GM21423 (cell line): ENCODE measurements around the gene WDR74.

Experiments used
- ATAC-seq: cut with Tn5 transposase; IDR thresholded peaks from one replicate; pipeline ENCODE4 v1.9.1; 2021; ENCODE audit warnings: mild to moderate bottlenecking, moderate library complexity; ENCODE audit not compliant: unreplicated experiment

WDR74 gene

DNA sequence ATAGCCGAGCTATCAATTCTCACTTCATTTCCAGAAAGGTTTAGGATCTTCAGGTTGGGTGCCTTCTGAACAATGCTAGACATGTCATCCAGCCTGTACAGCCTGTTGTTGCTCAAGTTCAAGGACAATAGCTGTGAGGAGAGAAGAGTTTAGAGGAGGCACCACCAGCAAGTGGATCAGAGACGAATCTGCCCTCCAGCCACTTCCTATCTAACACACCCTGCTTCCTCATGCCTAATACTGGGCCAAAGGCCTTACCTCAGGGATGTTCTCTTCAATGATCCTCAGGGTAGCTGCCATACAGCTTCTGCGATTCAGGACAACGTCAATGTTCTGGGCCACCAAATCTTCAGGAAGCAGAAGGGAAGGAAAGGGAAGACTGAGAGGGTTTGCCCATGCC, 38.3 kb downstream of the WDR74 start:
- no peak for ATAC-seq

DNA sequence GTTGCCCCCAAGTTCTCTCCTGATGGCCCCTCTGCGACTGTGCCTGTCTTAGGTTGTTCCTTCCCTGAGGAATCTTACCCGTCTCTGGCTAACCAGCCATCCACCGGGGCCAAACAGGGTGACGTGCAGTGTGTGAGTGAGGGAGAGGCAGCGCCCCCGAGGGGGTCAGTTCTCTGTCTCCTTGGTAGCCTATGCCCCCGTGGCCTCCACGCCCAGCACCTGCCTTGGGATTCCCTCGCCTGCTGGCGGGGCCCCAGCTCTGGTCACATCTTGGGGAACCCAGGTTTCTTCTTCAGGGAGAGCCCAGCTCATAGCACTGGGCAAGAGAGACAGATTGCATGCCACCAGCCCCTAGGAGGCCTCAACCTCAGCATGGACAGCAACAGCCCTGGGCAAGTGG, 39.9 kb downstream of the WDR74 start:
- no peak for ATAC-seq

DNA sequence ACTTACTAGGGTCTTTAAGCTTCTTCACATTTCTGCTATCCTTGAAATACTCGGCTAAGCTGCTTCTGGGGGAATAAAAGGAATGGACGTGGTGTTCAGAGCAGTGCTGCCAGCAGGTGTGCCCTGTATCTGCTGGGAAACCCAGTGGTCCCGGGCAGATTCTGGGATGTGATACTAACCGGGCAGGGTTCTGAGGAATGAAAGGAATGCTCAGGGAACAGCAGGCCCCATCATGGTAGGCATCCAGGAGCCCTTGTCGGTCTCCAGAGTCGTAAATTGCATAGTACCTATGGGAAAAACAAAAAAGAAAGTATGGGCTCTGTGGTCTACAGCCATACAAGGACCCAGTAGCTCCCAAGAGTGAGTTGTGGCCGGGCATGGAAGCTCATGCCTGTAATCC, 43.1 kb downstream of the WDR74 start:
- no peak for ATAC-seq

GRCh38 chr11:62794201-62794775, 45.1 kb downstream of the WDR74 start:
- ATAC-seq = no peak

- ATAC-seq = no peak
These were observed 47.2 kb downstream of the WDR74 start for GRCh38 chr11:62792202-62792575.

DNA sequence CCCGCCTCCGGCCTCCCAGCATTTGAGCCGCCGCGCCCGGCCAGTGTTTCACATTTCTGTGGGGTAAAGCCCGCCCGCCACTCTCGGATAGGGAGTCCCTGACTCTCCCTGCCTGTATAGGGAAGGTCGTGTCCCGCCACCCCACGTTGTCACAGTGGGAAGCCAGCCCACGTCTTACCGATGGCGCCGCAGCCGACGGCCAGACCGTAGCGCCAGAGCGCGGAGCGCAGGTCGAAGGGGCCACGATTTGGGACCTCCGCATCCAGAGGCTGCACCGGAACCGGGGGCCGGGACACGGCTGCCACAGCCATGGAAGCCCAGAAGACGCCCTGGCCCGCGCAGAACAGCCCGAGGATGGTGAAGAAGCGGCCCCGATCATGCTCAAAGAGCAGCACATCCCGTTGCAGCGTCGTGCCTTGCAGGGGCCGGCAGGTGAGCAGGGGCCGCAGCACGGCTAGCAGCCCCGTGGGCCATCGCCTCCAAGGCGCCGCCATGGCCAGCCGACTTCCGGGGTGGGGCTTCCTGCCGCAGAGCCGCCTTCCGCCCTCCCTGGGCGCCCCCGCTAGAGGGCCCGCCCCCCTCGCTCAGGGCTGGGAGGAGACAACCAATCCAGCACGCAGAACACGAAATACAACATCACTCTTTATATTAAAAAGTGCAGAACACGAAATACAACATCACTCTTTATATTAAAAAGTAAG, 47.7 kb downstream of the WDR74 start, which contains the start of gene TMEM223:
Gene TMEM223 (minus strand): TSS at position 506 of the 701 bp plus-strand sequence. CDS start 12 bp downstream, at position 494.
- ATAC-seq = peak; percentile 62

DNA sequence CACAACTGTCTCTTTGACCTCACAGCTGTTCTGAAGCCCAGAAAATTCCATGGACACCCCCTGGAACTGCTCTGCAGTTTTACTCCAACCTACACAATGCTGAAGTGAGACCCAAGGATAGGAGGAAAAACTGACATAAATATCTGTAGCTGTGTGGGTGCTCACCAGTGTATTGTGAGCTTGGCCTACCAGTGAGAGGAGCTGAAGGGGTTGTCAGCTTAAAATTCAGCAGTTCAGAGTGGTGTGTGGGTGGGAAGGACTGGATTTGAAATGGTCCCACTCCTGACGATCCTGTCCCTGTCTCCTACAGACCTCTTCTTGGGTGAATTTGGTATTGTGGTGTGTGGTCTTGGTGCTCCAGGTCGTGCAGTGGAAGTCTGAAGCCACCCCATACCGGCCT, 49.8 kb downstream of the WDR74 start:
- ATAC-seq = no peak

DNA sequence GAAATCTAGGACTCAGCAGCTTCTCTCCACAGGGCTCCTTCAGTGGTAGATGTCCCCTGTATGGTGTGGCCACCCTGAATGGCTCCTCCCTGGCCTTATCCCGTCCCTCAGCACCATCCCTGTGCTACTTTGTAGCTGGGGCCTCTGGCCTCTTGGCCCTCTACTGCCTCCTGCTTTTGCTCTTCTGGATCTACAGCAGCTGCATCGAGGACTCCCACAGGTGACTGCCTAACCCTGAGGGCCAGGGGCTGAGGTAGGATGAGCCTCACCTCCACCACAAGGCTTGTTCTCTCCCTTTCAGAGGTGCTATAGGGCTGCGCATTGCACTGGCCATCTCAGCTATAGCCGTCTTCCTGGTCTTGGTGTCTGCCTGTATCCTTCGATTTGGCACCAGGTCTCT, 50.4 kb downstream of the WDR74 start:
- ATAC-seq = no peak

- ATAC-seq = peak; percentile 65
These were observed 52.2 kb downstream of the WDR74 start, which contains the start of gene TMEM179B for GRCh38 chr11:62787005-62787759. Gene TMEM179B (plus strand): TSS chr11:62787402. CDS start chr11:62787432, 30 bp downstream.

DNA sequence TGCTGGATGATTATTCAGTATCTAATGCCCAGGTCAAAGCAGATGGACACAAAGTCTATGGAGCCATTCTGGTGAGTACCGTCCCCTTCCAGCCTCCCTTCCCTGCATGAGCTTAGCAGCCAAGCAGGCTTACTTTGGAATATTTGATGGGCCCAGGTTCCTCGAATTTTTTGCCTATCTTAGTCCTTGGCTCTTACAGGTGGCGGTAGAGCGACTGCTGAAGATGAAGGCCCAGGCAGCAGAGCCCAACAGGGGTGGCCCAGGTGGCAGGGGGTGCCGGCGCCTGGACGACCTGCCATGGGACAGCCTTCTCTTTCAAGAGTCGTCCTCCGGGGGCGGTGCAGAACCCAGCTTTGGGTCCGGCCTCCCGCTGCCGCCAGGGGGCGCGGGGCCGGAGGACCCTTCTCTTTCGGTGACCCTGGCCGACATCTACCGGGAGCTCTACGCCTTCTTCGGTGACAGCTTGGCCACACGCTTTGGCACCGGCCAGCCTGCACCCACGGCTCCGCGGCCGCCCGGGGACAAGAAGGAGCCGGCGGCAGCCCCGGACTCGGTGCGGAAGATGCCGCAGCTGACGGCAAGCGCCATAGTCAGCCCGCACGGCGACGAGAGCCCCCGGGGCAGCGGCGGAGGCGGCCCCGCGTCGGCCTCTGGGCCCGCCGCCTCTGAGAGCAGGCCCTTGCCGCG, 52.9 kb downstream of the WDR74 start:
- ATAC-seq = peak; percentile 62
